ENCODE results near the gene GPER1.
"Not testable (repeated sequence)": the region's sequence is repeated elsewhere in the genome, so short reads cannot be mapped to it uniquely, and the experiment has no call there.

GPER1 gene

GRCh38 chr7:1068013-1068412 lies 19.9 kb upstream of the GPER1 start:
- no peak overlapping the region for H3K27ac ChIP-seq
- TF ChIP-seq CTCF (conservative IDR thresholded peaks at IDR 0.05): no peak

GRCh38 chr7:1068619-1069018 lies 19.3 kb upstream of the GPER1 start:
- no peak for TF ChIP-seq CTCF (conservative IDR thresholded peaks at IDR 0.05)
- H3K27ac ChIP-seq: no peak overlapping the region

GRCh38 chr7:1070544-1071011 lies 17.3 kb upstream of the GPER1 start:
- no peak overlapping the region for H3K27ac ChIP-seq
- TF ChIP-seq CTCF (conservative IDR thresholded peaks at IDR 0.05): no peak

GRCh38 chr7:1071731-1072254 lies 16.1 kb upstream of the GPER1 start:
- no peak for TF ChIP-seq CTCF (conservative IDR thresholded peaks at IDR 0.05)
- H3K27ac ChIP-seq: no peak overlapping the region

- no peak overlapping the region for H3K27ac ChIP-seq
- TF ChIP-seq CTCF (conservative IDR thresholded peaks at IDR 0.05): no peak
These were observed 14.6 kb upstream of the GPER1 start for GRCh38 chr7:1073142-1073977.

- not testable (repeated sequence) for H3K27ac ChIP-seq
These were observed 13.9 kb upstream of the GPER1 start for GRCh38 chr7:1074018-1074417.

GRCh38 chr7:1074593-1075431 lies 13.1 kb upstream of the GPER1 start:
- TF ChIP-seq CTCF (conservative IDR thresholded peaks at IDR 0.05): no peak
- no peak overlapping the region for H3K27ac ChIP-seq

Data from VCaP (cell line).